Lower leg skin (tissue), 4 donors: Measurements from ENCODE around the gene ENTPD3. TPM values are rescaled to one million over a fixed set of nuclear protein-coding genes. Genes with fewer than 3 reads are reported as not detected.

Source experiments
- DNase-seq, 2 donors: peaks; one replicate each; pipeline ENCODE4 v3.0.0-alpha.2; 2019; ENCODE audit warnings: low spot score in 2 of 2
- H3K4me3 ChIP-seq: fragments of 200-600 bp; sonication (generic); 2 replicates; pipeline ENCODE4 v1.5.1; 2017; ENCODE audit warnings: mild to moderate bottlenecking, low read depth; ENCODE audit not compliant: poor library complexity, severe bottlenecking
- POLR2A ChIP-seq, 2 donors: fragments of 450-650 bp; IDR thresholded peaks; one replicate each; pipeline ENCODE4 v1.6.1; 2016 to 2017; ENCODE audit warnings: antibody characterized with exemption in 2 of 2, mild to moderate bottlenecking in 1 of 2, moderate library complexity in 1 of 2
- WGBS, 2 donors: methylation state at CpG; one replicate each; pipeline ENCODE4 v1.1.5; 2018; 5-methylcytosine and 5-hydroxymethylcytosine counted together
- intact Hi-C: fragments of 100-400 bp; cut with DNase I; formaldehyde crosslinking; loops from one replicate; pipeline ENCODE4 v1.15.0; 2023; ENCODE audit warnings: low total_unique reads
- total RNA-seq, 4 donors: library from RNA; depleted of rRNA; stranded (reverse); fragments of >200 nt; gene quantifications; one replicate each; pipeline ENCODE4 v1.1.0, GENCODE V29; 2016
- TF ChIP-seq, protein P1 (sequence below), 3 donors: fragments of 450-650 bp; IDR thresholded peaks; one replicate each; pipeline ENCODE4 v1.5.1; 2016; ENCODE audit warnings: antibody characterized with exemption in 3 of 3, mild to moderate bottlenecking in 3 of 3, moderate library complexity in 2 of 3

The ENTPD3 gene
- total RNA-seq, 4 donors from 2014 or later: 4.9 to 6.2 (median 5.4) TPM

DNA sequence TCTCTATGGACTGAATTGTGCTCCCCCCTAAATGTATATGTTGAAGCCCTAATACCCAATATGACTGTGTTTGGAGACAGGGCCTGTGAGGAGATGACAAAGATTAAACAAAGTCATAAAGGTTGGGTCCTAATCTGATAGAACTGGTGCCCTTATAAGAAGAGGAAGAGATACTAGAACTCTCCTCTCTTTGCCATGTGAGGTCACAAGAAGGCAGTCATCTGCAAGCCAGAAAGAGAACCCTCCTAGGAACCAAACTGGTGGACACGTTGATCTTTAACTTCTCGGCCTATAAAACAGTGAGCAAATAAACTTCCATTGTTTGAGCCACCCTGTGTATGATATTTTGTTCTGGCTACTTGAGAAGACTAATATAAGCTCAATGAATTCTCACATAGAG, 31.6 kb upstream of the ENTPD3 start:
- intact Hi-C loops: no loop called here
- WGBS, 2 donors: 86 to 90% methylated on average over 2 of the region's 2 CpGs
- H3K4me3 ChIP-seq: no peak overlapping the region
- TF ChIP-seq, protein P1, sequence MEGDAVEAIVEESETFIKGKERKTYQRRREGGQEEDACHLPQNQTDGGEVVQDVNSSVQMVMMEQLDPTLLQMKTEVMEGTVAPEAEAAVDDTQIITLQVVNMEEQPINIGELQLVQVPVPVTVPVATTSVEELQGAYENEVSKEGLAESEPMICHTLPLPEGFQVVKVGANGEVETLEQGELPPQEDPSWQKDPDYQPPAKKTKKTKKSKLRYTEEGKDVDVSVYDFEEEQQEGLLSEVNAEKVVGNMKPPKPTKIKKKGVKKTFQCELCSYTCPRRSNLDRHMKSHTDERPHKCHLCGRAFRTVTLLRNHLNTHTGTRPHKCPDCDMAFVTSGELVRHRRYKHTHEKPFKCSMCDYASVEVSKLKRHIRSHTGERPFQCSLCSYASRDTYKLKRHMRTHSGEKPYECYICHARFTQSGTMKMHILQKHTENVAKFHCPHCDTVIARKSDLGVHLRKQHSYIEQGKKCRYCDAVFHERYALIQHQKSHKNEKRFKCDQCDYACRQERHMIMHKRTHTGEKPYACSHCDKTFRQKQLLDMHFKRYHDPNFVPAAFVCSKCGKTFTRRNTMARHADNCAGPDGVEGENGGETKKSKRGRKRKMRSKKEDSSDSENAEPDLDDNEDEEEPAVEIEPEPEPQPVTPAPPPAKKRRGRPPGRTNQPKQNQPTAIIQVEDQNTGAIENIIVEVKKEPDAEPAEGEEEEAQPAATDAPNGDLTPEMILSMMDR (IDR thresholded peaks at IDR 0.05): no peak
- no peak for TF ChIP-seq POLR2A (IDR thresholded peaks at IDR 0.05)
- no peak for DNase-seq

DNA sequence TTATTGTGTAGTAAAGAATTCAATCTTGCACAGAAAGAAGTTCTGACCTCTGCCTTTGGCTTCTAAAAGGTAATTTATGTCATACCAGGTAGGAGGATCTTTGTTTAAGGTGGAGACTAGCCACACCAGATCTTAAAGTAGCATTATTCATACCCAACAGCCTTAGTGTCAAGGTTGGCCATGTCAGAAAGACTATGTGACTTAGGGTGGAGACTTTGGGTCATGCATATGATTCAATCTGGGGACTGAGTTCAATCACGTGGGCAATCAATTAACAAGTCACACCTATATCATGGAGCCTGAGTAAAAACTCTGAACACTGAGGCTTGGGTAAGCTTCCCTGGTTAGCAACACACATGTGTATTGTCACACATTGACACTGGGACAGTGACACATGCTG, 28.5 kb upstream of the ENTPD3 start:
- intact Hi-C loops: no loop called here
- no peak for TF ChIP-seq POLR2A (IDR thresholded peaks at IDR 0.05)
- TF ChIP-seq, protein P1 (IDR thresholded peaks at IDR 0.05): no peak
- no peak overlapping the region for H3K4me3 ChIP-seq
- WGBS, 2 donors: 69 to 86% methylated on average over 1 of the region's 1 CpG
- no peak for DNase-seq

DNA sequence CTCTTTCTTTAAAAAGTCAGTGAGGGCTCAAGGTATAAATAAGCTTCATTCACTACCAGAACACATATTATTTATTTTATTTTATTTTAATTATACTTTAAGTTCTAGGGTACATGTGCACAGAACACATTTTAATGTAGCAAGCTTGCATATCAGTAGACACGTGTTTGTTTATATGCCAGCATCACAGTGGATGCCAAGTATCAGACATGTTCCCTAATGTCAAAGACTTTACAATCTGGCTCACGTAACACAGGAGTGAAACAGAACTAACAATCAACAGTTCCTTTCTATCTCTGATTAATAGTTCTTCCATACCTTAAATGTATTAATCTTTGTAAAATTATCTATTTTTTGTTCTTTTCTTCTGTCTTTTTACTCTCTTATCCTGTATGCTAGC, 23.3 kb upstream of the ENTPD3 start:
- no peak overlapping the region for H3K4me3 ChIP-seq
- no peak for DNase-seq
- no peak for TF ChIP-seq POLR2A (IDR thresholded peaks at IDR 0.05)
- TF ChIP-seq, protein P1 (IDR thresholded peaks at IDR 0.05): no peak
- 24 to 35% methylated on average over 2 of the region's 2 CpGs for WGBS, 2 donors
- intact Hi-C loops: no loop called here

DNA sequence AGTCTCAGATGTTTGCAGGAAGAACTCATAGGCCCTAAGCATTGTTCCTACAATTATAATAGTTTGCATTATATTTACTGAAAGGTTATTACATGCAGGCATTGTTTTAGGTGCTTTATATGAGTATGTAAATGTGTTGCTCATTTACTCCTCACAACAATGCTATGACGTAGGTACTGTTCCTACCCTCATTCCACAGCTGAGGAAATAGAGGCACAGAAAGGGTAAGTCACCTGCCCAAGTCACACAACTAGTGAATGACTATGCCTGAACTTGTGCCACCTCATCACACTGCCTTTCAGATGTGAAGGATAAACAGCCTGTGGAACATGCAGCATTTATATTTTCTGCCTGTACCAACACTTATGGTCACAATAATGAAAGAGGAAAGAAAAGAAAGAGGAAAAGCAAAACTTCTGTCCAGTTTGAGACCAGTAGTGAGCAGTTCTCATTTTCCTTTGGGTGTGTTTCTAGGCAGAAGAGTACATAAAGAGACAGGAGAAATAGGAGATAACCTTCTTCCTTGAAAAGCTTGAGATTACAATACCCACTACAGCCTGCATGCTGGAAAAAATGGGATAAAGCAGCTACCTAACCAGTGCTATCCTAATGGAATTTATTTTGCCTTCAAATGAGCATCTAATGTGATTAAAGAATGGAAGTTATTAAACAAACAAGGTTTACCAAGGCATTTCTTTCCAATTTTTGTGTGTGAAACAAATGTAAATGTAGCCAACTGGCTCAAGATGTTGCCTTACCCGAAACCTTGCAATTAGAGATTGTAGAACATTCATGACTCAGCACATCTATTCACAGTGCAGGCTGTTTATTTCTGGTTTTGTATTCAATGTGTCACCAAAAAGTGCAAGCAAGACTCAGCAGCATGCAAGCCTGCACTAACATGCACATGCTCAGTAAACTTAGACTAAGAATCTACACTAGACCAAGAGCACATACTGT, 20.5 kb upstream of the ENTPD3 start:
- DNase-seq: no peak
- intact Hi-C loops: no loop called here
- no peak for TF ChIP-seq POLR2A (IDR thresholded peaks at IDR 0.05)
- TF ChIP-seq, protein P1 (IDR thresholded peaks at IDR 0.05): no peak
- no peak overlapping the region for H3K4me3 ChIP-seq
- 48 to 54% methylated on average over 2 of the region's 2 CpGs for WGBS, 2 donors

DNA sequence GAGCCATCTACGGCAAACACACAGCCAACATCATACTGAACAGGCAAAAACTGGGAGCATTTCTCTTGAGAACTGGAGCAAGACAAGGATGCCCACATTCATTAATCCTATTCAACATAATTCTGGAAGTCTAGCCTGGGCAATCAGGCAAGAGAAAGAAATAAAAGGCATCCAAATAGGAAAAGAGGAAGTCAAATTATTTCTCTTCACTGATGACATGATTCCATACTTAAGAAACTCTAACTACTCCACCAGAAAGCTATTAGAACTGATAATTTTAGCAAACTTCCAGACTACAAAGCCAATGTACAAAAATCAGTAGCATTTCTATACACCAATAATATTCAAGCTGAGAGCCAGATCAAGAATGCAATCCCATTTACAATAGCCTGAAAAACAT, 17.3 kb upstream of the ENTPD3 start:
- H3K4me3 ChIP-seq: no peak overlapping the region
- intact Hi-C loops: no loop called here
- DNase-seq: no peak
- WGBS, 2 donors: 100% methylated on average over 1 of the region's 1 CpG
- no peak for TF ChIP-seq POLR2A (IDR thresholded peaks at IDR 0.05)
- TF ChIP-seq, protein P1 (IDR thresholded peaks at IDR 0.05): no peak
